ENCODE results near the gene TATDN2. TPM values are rescaled to one million over a fixed set of nuclear protein-coding genes. Genes with fewer than 3 reads are reported as not detected.

TATDN2 gene
- total and polyA plus RNA-seq, 9 of the 15 experiments (the other 6 are each of a cell fraction or from before 2014, with no cell fraction given) = 5.2 to 44.7 (median 25.8) TPM

DNA sequence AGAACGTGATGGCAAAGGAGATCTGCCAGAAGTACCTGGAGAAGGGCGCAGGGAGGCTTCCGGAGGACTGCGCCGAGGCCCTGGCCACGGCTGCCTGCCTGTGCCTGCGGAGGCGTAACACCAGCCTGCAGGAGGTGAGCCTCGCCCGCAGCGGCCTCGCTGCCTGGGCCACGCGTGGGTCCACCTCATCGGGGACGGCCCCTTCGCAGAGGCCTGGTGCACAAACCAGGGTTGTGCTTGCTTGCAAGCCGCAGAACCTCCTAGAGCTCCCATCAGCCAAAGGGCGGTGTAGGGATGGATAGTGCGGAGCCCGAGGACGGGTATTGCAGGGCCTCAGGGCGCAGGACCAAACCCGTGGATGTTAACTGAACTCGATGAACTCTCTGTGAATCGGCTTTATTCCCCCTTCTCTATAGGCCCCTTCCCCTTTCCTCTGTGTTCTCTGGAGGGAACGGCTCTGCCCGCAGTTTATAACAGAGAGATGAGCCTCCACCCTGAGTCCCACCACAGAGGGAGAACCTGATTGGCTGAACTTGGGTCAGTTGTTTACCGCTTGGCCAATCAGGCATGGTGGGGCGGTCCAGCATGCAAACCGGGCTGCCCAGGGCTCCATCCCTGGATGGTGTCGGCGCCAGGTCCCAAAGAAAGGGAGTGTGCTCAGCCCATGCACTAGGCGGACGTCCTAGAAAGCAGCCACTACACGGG is 13.6 kb upstream of the TATDN2 start (continued):
- TF ChIP-seq ZBTB34 (CRISPR knock-in tag; IDR thresholded peaks at IDR 0.05) (no peak), E2F3 (CRISPR knock-in tag; IDR thresholded peaks at IDR 0.05) (no peak), SRSF3 (IDR thresholded peaks at IDR 0.05; ENCODE audit: insufficient read depth, low read length) (no peak), C11orf30 (IDR thresholded peaks at IDR 0.05; ENCODE audit: low read depth) (no peak), ZKSCAN3 (CRISPR knock-in tag; IDR thresholded peaks at IDR 0.05) (no peak), MTA3 (IDR thresholded peaks at IDR 0.05; ENCODE audit: borderline replicate concordance) (peak; percentile 40; the same call in 1 of the 2 replicates), RAD51 (IDR thresholded peaks at IDR 0.05; ENCODE audit: borderline replicate concordance, low read depth) (no peak), PREB (CRISPR knock-in tag; IDR thresholded peaks at IDR 0.05) (no peak), PURB (CRISPR knock-in tag; IDR thresholded peaks at IDR 0.05; ENCODE audit: low read depth) (no peak), HDGF (IDR thresholded peaks at IDR 0.05) (no peak), ETV6 (IDR thresholded peaks at IDR 0.05; ENCODE audit: borderline replicate concordance in 1 of 2, low read depth in 2 of 2, low read length in 1 of 2) (no peak), ETV6 (CRISPR knock-in tag; IDR thresholded peaks at IDR 0.05; ENCODE audit: borderline replicate concordance) (no peak), NCOA6 (IDR thresholded peaks at IDR 0.05) (no peak), CC2D1A (IDR thresholded peaks at IDR 0.05) (no peak), ZNF444 (CRISPR knock-in tag; IDR thresholded peaks at IDR 0.05) (no peak), ETS2 (tag; IDR thresholded peaks at IDR 0.05; ENCODE audit: borderline replicate concordance, poor library complexity, severe bottlenecking) (no peak), E2F5 (CRISPR knock-in tag; IDR thresholded peaks at IDR 0.05) (no peak)
- TF ChIP-seq, protein P1, sequence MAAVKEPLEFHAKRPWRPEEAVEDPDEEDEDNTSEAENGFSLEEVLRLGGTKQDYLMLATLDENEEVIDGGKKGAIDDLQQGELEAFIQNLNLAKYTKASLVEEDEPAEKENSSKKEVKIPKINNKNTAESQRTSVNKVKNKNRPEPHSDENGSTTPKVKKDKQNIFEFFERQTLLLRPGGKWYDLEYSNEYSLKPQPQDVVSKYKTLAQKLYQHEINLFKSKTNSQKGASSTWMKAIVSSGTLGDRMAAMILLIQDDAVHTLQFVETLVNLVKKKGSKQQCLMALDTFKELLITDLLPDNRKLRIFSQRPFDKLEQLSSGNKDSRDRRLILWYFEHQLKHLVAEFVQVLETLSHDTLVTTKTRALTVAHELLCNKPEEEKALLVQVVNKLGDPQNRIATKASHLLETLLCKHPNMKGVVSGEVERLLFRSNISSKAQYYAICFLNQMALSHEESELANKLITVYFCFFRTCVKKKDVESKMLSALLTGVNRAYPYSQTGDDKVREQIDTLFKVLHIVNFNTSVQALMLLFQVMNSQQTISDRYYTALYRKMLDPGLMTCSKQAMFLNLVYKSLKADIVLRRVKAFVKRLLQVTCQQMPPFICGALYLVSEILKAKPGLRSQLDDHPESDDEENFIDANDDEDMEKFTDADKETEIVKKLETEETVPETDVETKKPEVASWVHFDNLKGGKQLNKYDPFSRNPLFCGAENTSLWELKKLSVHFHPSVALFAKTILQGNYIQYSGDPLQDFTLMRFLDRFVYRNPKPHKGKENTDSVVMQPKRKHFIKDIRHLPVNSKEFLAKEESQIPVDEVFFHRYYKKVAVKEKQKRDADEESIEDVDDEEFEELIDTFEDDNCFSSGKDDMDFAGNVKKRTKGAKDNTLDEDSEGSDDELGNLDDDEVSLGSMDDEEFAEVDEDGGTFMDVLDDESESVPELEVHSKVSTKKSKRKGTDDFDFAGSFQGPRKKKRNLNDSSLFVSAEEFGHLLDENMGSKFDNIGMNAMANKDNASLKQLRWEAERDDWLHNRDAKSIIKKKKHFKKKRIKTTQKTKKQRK (IDR thresholded peaks at IDR 0.05; ENCODE audit: borderline replicate concordance, low read depth, low read length) = no peak

Data from K562 (cell line).